Nephron progenitor cell (in vitro differentiated cells): ENCODE results near the gene CARNS1.
"Not testable (repeated sequence)": the region's sequence is repeated elsewhere in the genome, so short reads cannot be mapped to it uniquely, and the experiment has no call there.

ENCODE experiments used
- DNase-seq: peaks from one replicate; pipeline ENCODE4 v3.0.0; 2021
- H3K27ac Mint-ChIP-seq: 2 replicates; pipeline ENCODE4 v1.8.0; 2021; ENCODE audit warnings: mild to moderate bottlenecking, moderate library complexity, mixed read lengths
- H3K27me3 Mint-ChIP-seq: 2 replicates; pipeline ENCODE4 v1.8.0; 2021; ENCODE audit warnings: mild to moderate bottlenecking, low read depth, mixed read lengths; ENCODE audit not compliant: poor library complexity
- H3K36me3 Mint-ChIP-seq: 2 replicates; pipeline ENCODE4 v1.8.0; 2021; ENCODE audit warnings: low read depth, mixed read lengths
- H3K4me1 Mint-ChIP-seq: 2 replicates; pipeline ENCODE4 v1.8.0; 2021; ENCODE audit warnings: mixed read lengths
- H3K4me3 Mint-ChIP-seq: 2 replicates; pipeline ENCODE4 v1.8.0; 2021; ENCODE audit warnings: mild to moderate bottlenecking, moderate library complexity, mixed read lengths
- H3K9me3 Mint-ChIP-seq: 2 replicates; pipeline ENCODE4 v1.8.0; 2021; ENCODE audit warnings: mild to moderate bottlenecking, moderate library complexity, mixed read lengths
- CTCF ChIP-seq: fragments of 200-600 bp; sonication (generic); IDR thresholded peaks from 2 replicates; pipeline ENCODE4 v1.5.0; 2021; ENCODE audit warnings: antibody characterized with exemption

Gene CARNS1

GRCh38 chr11:67423466-67423865, 8.0 kb downstream of the CARNS1 start:
- H3K4me3 Mint-ChIP-seq: no peak overlapping the region
- peaks cover 23% of the 10 kb centered on the region for H3K4me1 Mint-ChIP-seq
- H3K36me3 Mint-ChIP-seq: no peaks in the 10 kb centered on the region
- H3K27me3 Mint-ChIP-seq: peaks cover 15% of the 10 kb centered on the region
- no peaks in the 10 kb centered on the region for H3K9me3 Mint-ChIP-seq
- no peak overlapping the region for H3K27ac Mint-ChIP-seq
- DNase-seq: no peak
- TF ChIP-seq CTCF: no peak

GRCh38 chr11:67423891-67424613, 8.6 kb downstream of the CARNS1 start:
- peaks cover 15% of the 10 kb centered on the region for H3K27me3 Mint-ChIP-seq

GRCh38 chr11:67427364-67427859, 11.9 kb downstream of the CARNS1 start:
- Mint-ChIP-seq H3K4me3 (peak overlapping the region; percentile 96), H3K4me1 (peaks cover 27% of the 10 kb centered on the region)
- not testable (repeated sequence) for H3K9me3 Mint-ChIP-seq, H3K36me3 Mint-ChIP-seq, H3K27ac Mint-ChIP-seq, H3K27me3 Mint-ChIP-seq, DNase-seq

More at GRCh38 chr11:67423891-67424613, 8.6 kb downstream of the CARNS1 start:
- TF ChIP-seq CTCF: no peak
- Mint-ChIP-seq H3K4me1 (peaks cover 26% of the 10 kb centered on the region), H3K36me3 (no peaks in the 10 kb centered on the region), H3K4me3 (no peak overlapping the region), H3K9me3 (no peaks in the 10 kb centered on the region), H3K27ac (no peak overlapping the region)
- DNase-seq: no peak

- Mint-ChIP-seq H3K4me3 (peak within 1 kb of the TSS; percentile 96), H3K36me3 (peaks cover 9% of the 10 kb centered on the region), H3K27ac (peak within 1 kb of the TSS; percentile 97), H3K9me3 (no peaks in the 10 kb centered on the region), H3K4me1 (peaks cover 19% of the 10 kb centered on the region), H3K27me3 (peaks cover 4% of the 10 kb centered on the region)
- peak; percentile 99 for DNase-seq
- no peak for TF ChIP-seq CTCF
Measured at GRCh38 chr11:67428052-67429001, 12.8 kb downstream of the CARNS1 start, which contains the start of gene RPS6KB2. TSS of gene RPS6KB2 (plus strand) at chr11:67428494. CDS start at chr11:67428546, 52 bp downstream.

GRCh38 chr11:67429038-67429668, 13.7 kb downstream of the CARNS1 start:
- Mint-ChIP-seq H3K36me3 (peaks cover 9% of the 10 kb centered on the region), H3K4me3 (peak overlapping the region; percentile 96), H3K27ac (peak overlapping the region; percentile 97), H3K4me1 (peaks cover 19% of the 10 kb centered on the region), H3K9me3 (no peaks in the 10 kb centered on the region), H3K27me3 (peaks cover 4% of the 10 kb centered on the region)
- TF ChIP-seq CTCF: no peak
- no peak for DNase-seq

- Mint-ChIP-seq H3K4me3 (peak overlapping the region; percentile 96), H3K4me1 (peaks cover 19% of the 10 kb centered on the region), H3K27me3 (peaks cover 4% of the 10 kb centered on the region), H3K27ac (no peak overlapping the region), H3K9me3 (no peaks in the 10 kb centered on the region), H3K36me3 (peaks cover 9% of the 10 kb centered on the region)
- no peak for TF ChIP-seq CTCF
- DNase-seq: no peak
Measured at GRCh38 chr11:67429722-67430121, 14.2 kb downstream of the CARNS1 start.
